ENCODE results near the gene FAM89A.

GRCh38 chr1:230970432-230970831, 69.6 kb downstream of the FAM89A start:
- TF ChIP-seq POLR2AphosphoS5 (IDR thresholded peaks at IDR 0.05; ENCODE audit: borderline replicate concordance, low read depth, low read length) = no peak
- TF ChIP-seq EZH2 (IDR thresholded peaks at IDR 0.05) = no peak

All from SK-N-MC (cell line).